Raji (cell line): ENCODE data around the gene SSTR5.

ENCODE experiments used
- POLR2A ChIP-seq: IDR thresholded peaks from 2 replicates; pipeline ENCODE4 v1.6.1; 2011; ENCODE audit warnings: low read depth, low read length, control low read depth; ENCODE audit not compliant: insufficient read depth

SSTR5 gene

DNA sequence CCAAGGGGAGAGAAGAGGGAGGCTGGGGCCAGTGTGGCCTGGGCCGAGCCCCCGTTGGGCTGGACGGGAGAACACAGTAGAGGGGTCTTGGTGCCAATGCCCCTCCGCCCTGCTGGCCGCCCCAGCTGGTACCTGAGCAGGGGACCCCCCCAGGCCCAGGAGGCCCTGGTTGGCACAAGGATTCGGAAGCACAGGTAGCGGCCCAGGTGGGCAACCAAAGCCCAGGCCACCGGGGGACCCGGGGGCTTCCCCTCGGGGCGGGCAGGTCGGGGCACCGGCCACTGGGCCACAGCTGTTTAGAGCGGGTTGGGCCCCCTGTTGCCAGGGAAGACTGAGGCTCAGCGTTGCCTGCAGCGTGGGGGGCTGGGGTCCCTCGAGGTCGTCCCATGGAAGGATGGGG lies 51.7 kb downstream of the SSTR5 start:
- no peak for TF ChIP-seq POLR2A

- no peak for TF ChIP-seq POLR2A
These were observed 52.2 kb downstream of the SSTR5 start for GRCh38 chr16:1124795-1125194.

DNA sequence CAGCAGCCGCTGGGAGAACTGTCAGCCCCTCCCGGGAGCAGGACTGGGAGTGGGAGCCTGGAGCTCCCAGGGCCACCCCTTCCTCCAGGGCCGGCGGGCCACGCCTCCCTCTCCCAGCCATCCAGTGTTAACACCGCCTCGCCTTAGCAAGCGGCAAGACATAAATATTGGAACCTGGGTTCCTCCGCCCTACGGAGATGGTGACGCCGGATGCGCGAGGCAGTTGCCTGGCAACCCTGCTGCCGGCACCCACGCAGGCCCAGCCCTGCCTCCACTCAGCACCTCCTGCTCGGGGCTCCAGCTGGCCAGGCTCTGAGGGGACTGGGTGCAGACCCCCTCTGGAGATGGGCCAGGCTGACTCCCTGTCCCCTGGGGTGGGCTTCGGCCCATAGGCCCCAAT lies 52.9 kb downstream of the SSTR5 start:
- no peak for TF ChIP-seq POLR2A

DNA sequence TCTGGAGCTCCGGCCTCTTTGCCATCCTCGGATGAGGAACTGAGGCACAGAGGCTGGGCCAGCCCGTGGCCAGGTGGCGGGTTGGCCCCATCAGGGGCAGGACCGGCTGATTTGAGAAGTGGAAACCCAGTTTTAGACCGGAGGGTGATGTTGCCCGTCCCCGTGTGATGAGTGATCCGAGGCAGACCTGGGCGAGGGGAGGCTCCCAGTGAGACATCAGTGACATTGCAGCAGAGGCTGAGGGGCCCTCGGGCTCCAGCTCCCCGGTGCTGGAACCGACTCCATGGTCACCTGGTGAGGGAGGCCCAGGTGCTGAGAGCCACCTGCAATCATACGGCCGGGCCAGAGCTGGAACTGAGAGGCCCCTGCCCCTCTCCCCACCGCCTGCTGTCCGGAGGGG lies 53.5 kb downstream of the SSTR5 start:
- no peak for TF ChIP-seq POLR2A

- TF ChIP-seq POLR2A: no peak
These were observed 54.0 kb downstream of the SSTR5 start for GRCh38 chr16:1126586-1126985.

DNA sequence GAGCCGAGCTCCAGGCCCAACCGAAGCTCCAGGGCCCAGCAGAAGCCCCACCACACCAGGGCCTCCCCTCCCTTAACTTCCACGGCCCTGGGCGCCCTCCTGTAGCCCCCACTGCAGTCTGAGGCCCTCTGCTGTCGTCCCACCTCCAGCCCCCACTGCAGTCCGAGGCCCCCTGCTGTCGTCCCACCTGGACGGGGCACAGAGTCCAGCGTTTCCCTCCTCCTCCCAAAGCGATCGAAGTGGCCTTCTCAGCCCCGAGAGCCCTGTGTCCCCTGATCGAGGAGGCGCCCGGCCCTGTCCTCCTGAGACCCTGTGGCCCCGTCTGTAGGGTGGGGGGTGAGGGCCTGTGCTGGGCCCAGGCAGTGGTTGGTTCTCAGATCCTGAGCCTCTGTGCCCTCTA lies 54.6 kb downstream of the SSTR5 start:
- TF ChIP-seq POLR2A: no peak

- no peak for TF ChIP-seq POLR2A
These were observed 55.6 kb downstream of the SSTR5 start for GRCh38 chr16:1127971-1128715.

- TF ChIP-seq POLR2A: no peak
These were observed 56.8 kb downstream of the SSTR5 start for GRCh38 chr16:1129106-1129960.

DNA sequence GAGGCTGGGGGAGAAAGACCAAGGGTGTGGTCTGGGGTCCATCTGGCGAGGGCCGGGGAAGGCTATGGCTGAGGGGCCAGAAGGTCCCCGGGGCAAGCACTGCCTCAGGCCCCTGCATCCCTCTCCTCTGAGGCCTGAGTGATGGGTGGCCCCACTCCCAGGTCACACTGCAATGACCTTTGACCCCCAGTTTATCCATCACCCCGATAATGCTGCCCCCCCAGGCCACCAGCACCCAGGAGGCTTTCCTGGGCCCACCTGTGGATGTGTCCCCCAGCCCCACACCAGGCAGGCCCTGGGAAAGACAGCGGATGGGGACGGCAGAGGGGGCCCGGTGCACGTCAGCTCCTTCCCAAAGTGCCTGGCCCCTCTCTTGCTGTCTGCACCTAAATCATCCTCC lies 57.8 kb downstream of the SSTR5 start:
- no peak for TF ChIP-seq POLR2A
